ENCODE measurements around the gene UTP14A. TPM values are rescaled to one million over a fixed set of nuclear protein-coding genes. Genes with fewer than 3 reads are reported as not detected.

Gene UTP14A
- total and polyA plus RNA-seq, 2 donors (not counting 3 experiments of a cell fraction or from before 2014, with no cell fraction given): 6.5 to 27.7 TPM

DNA sequence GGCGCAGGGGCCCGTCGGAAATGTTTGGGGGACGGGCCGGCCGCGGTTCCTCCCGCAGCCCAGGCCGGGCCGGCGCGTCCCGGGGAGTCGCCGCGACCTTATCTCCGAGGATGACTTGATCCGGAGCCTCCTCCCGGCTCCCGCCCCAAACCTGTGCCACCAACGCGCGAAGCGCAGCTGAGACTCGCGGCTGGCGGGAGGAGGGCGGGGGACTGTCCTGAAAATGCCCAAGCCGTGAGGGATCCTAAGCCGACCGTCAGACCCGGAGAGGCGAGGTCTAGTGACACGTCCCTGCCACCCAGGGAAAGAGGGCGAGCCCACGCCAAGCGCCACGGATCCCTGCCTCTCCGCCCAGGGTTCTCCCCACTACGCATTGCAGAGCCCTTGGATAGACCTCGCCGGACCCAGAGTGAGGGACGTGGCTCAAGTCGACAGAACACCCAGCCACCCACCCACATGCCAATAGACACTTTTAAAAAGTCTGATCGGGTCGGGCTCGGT, 26.9 kb downstream of the UTP14A start:
- H3K4me2 ChIP-seq (ENCODE audit: insufficient read depth, low read length): peak overlapping the region; percentile 51
- no peak overlapping the region for H3K27ac ChIP-seq (ENCODE audit: insufficient read depth, low read depth, low read length)
- FAIRE-seq (peak; percentile 35), DNase-seq (ENCODE audit: low read depth, low spot score) (no peak)
- ChIA-PET CTCF (no interaction called here), POLR2A (no interaction called here)
- no peaks in the 10 kb centered on the region for H3K9me1 ChIP-seq (replicated peaks; ENCODE audit: control insufficient read depth, extremely low read depth, insufficient read depth, low read length)
- H3K79me2 ChIP-seq (ENCODE audit: control insufficient read depth, insufficient read depth, low read length): no peaks in the 10 kb centered on the region
- no peaks in the 10 kb centered on the region for H3K9me3 ChIP-seq (replicated peaks; ENCODE audit: control insufficient read depth, insufficient read depth, low read length)
- dilution Hi-C loops (cut with MboI; ENCODE audit: extremely low pct_ligation_motif_present, low sequenced_read_pairs) (no loop called here), intact Hi-C loops (cut with micrococcal nuclease) (loop anchor here (1.0 to 5.0 kb wide), 2 partner anchors 49 to 326 kb away; partner anchors contain the start of gene BCORL1)
- peak overlapping the region in 1 of 3 experiments; percentile 71 for H3K4me3 ChIP-seq (replicated peaks in 1 of 3; ENCODE audit: insufficient read depth in 1 of 3, low read depth in 1 of 3, low read length in 3 of 3)
- peak overlapping the region; percentile 29 for H2AFZ ChIP-seq (ENCODE audit: low read depth, low read length)
- H3K27me3 ChIP-seq (ENCODE audit: control insufficient read depth in 2 of 2, insufficient read depth in 2 of 2, low read length in 2 of 2): peaks cover 9 to 10% of the 10 kb centered on the region in 2 experiments
- TF ChIP-seq, protein P1, sequence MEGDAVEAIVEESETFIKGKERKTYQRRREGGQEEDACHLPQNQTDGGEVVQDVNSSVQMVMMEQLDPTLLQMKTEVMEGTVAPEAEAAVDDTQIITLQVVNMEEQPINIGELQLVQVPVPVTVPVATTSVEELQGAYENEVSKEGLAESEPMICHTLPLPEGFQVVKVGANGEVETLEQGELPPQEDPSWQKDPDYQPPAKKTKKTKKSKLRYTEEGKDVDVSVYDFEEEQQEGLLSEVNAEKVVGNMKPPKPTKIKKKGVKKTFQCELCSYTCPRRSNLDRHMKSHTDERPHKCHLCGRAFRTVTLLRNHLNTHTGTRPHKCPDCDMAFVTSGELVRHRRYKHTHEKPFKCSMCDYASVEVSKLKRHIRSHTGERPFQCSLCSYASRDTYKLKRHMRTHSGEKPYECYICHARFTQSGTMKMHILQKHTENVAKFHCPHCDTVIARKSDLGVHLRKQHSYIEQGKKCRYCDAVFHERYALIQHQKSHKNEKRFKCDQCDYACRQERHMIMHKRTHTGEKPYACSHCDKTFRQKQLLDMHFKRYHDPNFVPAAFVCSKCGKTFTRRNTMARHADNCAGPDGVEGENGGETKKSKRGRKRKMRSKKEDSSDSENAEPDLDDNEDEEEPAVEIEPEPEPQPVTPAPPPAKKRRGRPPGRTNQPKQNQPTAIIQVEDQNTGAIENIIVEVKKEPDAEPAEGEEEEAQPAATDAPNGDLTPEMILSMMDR (IDR thresholded peaks at IDR 0.05; ENCODE audit: extremely low read depth in 1 of 2, insufficient read depth in 1 of 2, low read depth in 1 of 2, low read length in 2 of 2): no peak
- TF ChIP-seq GATA2 (IDR thresholded peaks at IDR 0.05; ENCODE audit: insufficient read depth, insufficient read length, low read depth, low read length) (no peak), FOS (IDR thresholded peaks at IDR 0.05; ENCODE audit: borderline replicate concordance, insufficient read depth, low read length) (no peak), POLR2AphosphoS5 (IDR thresholded peaks at IDR 0.05; ENCODE audit: insufficient read depth, low read depth, low read length) (no peak), JUN (IDR thresholded peaks at IDR 0.05; ENCODE audit: borderline replicate concordance, insufficient read depth, insufficient read length, low read depth) (no peak), MYC (IDR thresholded peaks at IDR 0.05; ENCODE audit: low read depth, low read length) (no peak), POLR2A (IDR thresholded peaks at IDR 0.05; ENCODE audit: low read depth, low read length) (no peak), EZH2 (IDR thresholded peaks at IDR 0.05; ENCODE audit: borderline replicate concordance, low read depth, low read length, severe bottlenecking) (no peak)
- TF ChIP-seq, protein P2, sequence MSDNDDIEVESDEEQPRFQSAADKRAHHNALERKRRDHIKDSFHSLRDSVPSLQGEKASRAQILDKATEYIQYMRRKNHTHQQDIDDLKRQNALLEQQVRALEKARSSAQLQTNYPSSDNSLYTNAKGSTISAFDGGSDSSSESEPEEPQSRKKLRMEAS (IDR thresholded peaks at IDR 0.05; ENCODE audit: insufficient read depth, insufficient read length): no peak
- peaks cover 6% of the 10 kb centered on the region for H3K4me1 ChIP-seq (ENCODE audit: control insufficient read depth, extremely low read depth, insufficient read depth, low read length)
- H3K9ac ChIP-seq (replicated peaks; ENCODE audit: extremely low read depth, insufficient read depth, low read length): peak overlapping the region; percentile 23
- peaks cover 2 to 3% of the 10 kb centered on the region in 2 experiments for H3K36me3 ChIP-seq (ENCODE audit: control insufficient read depth in 2 of 2, extremely low read depth in 1 of 2, insufficient read depth in 2 of 2, low read length in 2 of 2)
- no peaks in the 10 kb centered on the region for H4K20me1 ChIP-seq (replicated peaks; ENCODE audit: control insufficient read depth, extremely low read depth, insufficient read depth, low read length)
- BruUV-seq (replicated peaks): no TSS peak

Data from endothelial cell of umbilical vein (primary cell).